ENCODE data around the gene ADAD1. TPM values are rescaled to one million over a fixed set of nuclear protein-coding genes. Genes with fewer than 3 reads are reported as not detected.

ADAD1 gene
- total and polyA plus RNA-seq, 8 donors = not detected

DNA sequence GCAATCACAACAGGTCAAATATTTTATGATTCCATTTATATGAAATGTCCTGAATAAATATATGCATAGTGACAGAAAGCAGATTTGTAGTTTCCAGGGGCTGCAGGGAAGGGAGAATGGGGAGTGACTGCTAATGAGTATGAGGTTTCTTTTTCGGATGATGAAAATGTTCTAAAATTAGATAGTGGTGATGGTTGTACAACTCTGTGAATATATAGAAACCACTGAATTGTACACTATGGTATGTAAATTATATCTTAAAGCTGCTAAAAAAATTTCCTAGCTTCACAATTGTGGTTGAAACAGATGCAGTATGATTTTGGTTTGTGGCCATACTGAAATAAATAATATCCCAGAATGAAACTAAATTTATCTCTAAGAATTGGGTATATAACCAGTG, 90.6 kb downstream of the ADAD1 start:
- Histone ChIP-seq H3K36me3 (no peaks in the 10 kb centered on the region), H3K4me3 (no peak overlapping the region), H3K27ac (no peak overlapping the region), H3K27me3 (no peaks in the 10 kb centered on the region), H3K4me1 (no peaks in the 10 kb centered on the region), H3K9me3 (no peaks in the 10 kb centered on the region)
- no peak for ATAC-seq
- no peak for DNase-seq
- TF ChIP-seq, protein P1, sequence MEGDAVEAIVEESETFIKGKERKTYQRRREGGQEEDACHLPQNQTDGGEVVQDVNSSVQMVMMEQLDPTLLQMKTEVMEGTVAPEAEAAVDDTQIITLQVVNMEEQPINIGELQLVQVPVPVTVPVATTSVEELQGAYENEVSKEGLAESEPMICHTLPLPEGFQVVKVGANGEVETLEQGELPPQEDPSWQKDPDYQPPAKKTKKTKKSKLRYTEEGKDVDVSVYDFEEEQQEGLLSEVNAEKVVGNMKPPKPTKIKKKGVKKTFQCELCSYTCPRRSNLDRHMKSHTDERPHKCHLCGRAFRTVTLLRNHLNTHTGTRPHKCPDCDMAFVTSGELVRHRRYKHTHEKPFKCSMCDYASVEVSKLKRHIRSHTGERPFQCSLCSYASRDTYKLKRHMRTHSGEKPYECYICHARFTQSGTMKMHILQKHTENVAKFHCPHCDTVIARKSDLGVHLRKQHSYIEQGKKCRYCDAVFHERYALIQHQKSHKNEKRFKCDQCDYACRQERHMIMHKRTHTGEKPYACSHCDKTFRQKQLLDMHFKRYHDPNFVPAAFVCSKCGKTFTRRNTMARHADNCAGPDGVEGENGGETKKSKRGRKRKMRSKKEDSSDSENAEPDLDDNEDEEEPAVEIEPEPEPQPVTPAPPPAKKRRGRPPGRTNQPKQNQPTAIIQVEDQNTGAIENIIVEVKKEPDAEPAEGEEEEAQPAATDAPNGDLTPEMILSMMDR (IDR thresholded peaks at IDR 0.05) = no peak
- intact Hi-C loops (cut with DNase I) = no loop called here

DNA sequence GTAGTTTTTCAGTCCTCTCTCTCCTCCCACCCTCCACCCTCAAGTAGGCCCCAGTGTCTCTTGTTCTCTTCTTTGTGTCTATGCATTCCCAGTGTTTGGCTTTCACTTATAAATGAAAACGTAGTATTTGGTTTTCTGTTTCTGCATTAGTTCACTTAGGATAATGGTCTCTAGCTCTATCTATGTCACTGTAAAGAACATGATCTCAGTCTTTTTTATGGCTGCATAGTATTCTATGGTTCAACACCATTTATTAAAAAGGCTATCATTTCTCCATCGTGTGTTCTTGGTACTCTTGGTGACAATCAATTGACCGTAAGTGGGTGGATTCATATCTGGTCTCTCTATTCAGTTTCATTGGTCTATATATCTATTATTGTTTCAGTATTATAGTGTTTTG, 96.4 kb downstream of the ADAD1 start:
- H3K4me1 ChIP-seq = no peaks in the 10 kb centered on the region
- no peaks in the 10 kb centered on the region for H3K36me3 ChIP-seq
- H3K27me3 ChIP-seq = no peaks in the 10 kb centered on the region
- H3K9me3 ChIP-seq = no peaks in the 10 kb centered on the region
- no peak for ATAC-seq
- intact Hi-C loops (cut with DNase I) = no loop called here
- TF ChIP-seq, protein P1 (IDR thresholded peaks at IDR 0.05) = no peak
- H3K4me3 ChIP-seq = no peak overlapping the region
- DNase-seq = no peak
- no peak overlapping the region for H3K27ac ChIP-seq

DNA sequence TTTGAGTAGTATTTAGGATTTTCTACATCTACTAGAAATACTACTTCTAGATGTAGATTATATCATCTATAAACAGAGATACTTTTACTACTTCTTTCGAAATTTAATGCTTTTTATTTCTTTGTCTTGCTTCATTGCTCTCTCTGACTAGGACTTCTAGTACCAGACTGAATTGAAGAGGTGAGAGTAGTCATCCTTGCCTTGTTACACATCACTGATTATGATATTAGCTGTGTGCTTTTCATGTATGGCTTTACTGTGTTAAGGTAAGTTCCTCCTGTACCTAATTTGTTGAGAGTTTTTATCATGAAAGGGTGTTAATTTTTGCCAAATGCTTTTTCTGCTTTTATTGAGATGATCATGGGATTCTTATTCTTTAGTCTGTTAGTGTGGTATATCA, 97.3 kb downstream of the ADAD1 start:
- intact Hi-C loops (cut with DNase I) = no loop called here
- TF ChIP-seq, protein P1 (IDR thresholded peaks at IDR 0.05) = no peak
- no peak for DNase-seq

DNA sequence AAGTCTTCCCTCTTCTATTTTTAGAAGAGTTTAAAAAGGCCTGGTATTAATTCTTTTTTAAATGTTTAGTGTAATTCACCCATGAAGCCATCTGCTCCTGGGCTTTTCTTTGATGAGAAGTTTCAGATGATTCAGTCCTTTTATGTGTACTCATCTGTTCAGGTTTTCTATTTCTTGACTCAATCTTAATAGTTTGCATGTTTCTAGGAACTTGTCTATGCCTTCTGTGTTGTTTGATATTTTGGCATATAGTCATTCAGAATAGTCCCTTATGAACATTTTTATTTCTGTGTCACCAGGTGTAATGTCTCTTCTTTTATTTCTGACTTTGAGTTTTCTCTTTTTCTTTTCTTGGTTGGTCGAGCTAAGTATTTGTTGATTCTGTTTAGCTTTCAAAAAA, 97.9 kb downstream of the ADAD1 start:
- ATAC-seq = no peak

More for the DNA sequence above, 97.3 kb downstream of the ADAD1 start:
- Histone ChIP-seq H3K27me3 (no peaks in the 10 kb centered on the region), H3K4me1 (no peaks in the 10 kb centered on the region), H3K27ac (no peak overlapping the region), H3K4me3 (no peak overlapping the region), H3K9me3 (no peaks in the 10 kb centered on the region), H3K36me3 (no peaks in the 10 kb centered on the region)
- no peak for ATAC-seq

More for the DNA sequence above, 97.9 kb downstream of the ADAD1 start:
- intact Hi-C loops (cut with DNase I) = no loop called here
- no peaks in the 10 kb centered on the region for H3K27me3 ChIP-seq
- H3K4me3 ChIP-seq = no peak overlapping the region
- no peaks in the 10 kb centered on the region for H3K9me3 ChIP-seq
- DNase-seq = no peak
- H3K27ac ChIP-seq = no peak overlapping the region
- no peaks in the 10 kb centered on the region for H3K36me3 ChIP-seq
- no peaks in the 10 kb centered on the region for H3K4me1 ChIP-seq
- TF ChIP-seq, protein P1 (IDR thresholded peaks at IDR 0.05) = no peak

Other genes starting within 250 kb of the ADAD1 start
- 10 to 100 TPM; 59.8 to 71.7 TPM for gene BLTP1, start 226.7 kb upstream of the ADAD1 start, total RNA-seq
- 100 to 1,000 TPM in 5 of 6 donors, 10 to 100 TPM in 1; 93.3 to 125 (median 108) TPM for gene BLTP1, start 226.7 kb upstream of the ADAD1 start, polyA plus RNA-seq (ENCODE audit: insufficient read length in 6 of 6)
- gene IL2, start 77.7 kb downstream of the ADAD1 start, total RNA-seq = not detected
- gene IL2, start 77.7 kb downstream of the ADAD1 start, polyA plus RNA-seq (ENCODE audit: insufficient read length in 6 of 6) = not detected
- not detected for gene IL21, start 242.1 kb downstream of the ADAD1 start, total RNA-seq
- not detected for gene IL21, start 242.1 kb downstream of the ADAD1 start, polyA plus RNA-seq (ENCODE audit: insufficient read length in 6 of 6)

Data from left lung (tissue), 10 donors.